OCI-LY3 (cell line): ENCODE results near the gene COP1.
A peak's percentile ranks its signal among the peaks of the same experiment; 100 is the strongest.

Source experiments
- H2AFZ ChIP-seq: fragments of 200-600, 300-600 bp; shearing (Covaris generic); 2 replicates; pipeline ENCODE4 v1.6.0; 2014; ENCODE audit warnings: antibody characterized with exemption, low read depth, low read length
- H3K27ac ChIP-seq: fragments of 200-600, 300-600 bp; sonication (generic); 2 replicates; pipeline ENCODE4 v1.5.1; 2014; ENCODE audit warnings: mild to moderate bottlenecking, low read length, moderate library complexity, mixed read lengths
- H3K27me3 ChIP-seq: fragments of 200-600, 300-600 bp; sonication (generic); 2 replicates; pipeline ENCODE4 v1.6.1; 2014; ENCODE audit warnings: low read depth, low read length, mixed read lengths
- H3K36me3 ChIP-seq: fragments of 200-600, 300-600 bp; sonication (generic); replicated peaks from 2 replicates; pipeline ENCODE3; 2014; ENCODE audit warnings: low read depth, low read length, mixed read lengths
- H3K4me1 ChIP-seq: fragments of 300-600, 200-600 bp; sonication (generic); 2 replicates; pipeline ENCODE4 v1.6.1; 2014; ENCODE audit warnings: low read length, mixed read lengths
- H3K4me2 ChIP-seq: fragments of 200-600, 300-600 bp; sonication (generic); 2 replicates; pipeline ENCODE4 v1.6.1; 2014; ENCODE audit warnings: low read length, mixed read lengths
- H3K4me3 ChIP-seq: fragments of 300-600, 200-600 bp; sonication (generic); 2 replicates; pipeline ENCODE4 v1.5.1; 2014; ENCODE audit warnings: antibody characterized with exemption, mild to moderate bottlenecking, low read length, moderate library complexity
- H3K79me2 ChIP-seq: fragments of 300-600, 200-600 bp; shearing (Covaris generic); 2 replicates; pipeline ENCODE4 v1.6.1; 2014; ENCODE audit warnings: mild to moderate bottlenecking, low read length, mixed read lengths
- H3K9ac ChIP-seq: fragments of 300-600, 200-600 bp; shearing (Covaris generic); 2 replicates; pipeline ENCODE4 v1.6.0; 2014; ENCODE audit warnings: mild to moderate bottlenecking, low read length, moderate library complexity
- H3K9me3 ChIP-seq: fragments of 200-600, 300-600 bp; shearing (Covaris generic); 2 replicates; pipeline ENCODE4 v1.6.1; 2014; ENCODE audit warnings: low read length, mixed read lengths; ENCODE audit not compliant: insufficient read depth
- H4K20me1 ChIP-seq: fragments of 200-600, 300-600 bp; sonication (generic); 2 replicates; pipeline ENCODE4 v1.6.1; 2016; ENCODE audit warnings: low read length, mixed read lengths; ENCODE audit not compliant: insufficient read depth
- EZH2phosphoT487 ChIP-seq: fragments of 200-600 bp; shearing (Covaris generic); IDR thresholded peaks from 2 replicates; pipeline ENCODE4 v1.6.1; 2018; ENCODE audit warnings: antibody characterized with exemption, mixed run types, low read depth
- TF ChIP-seq, protein P1 (sequence below): fragments of 200-600, 300-600 bp; sonication (generic); IDR thresholded peaks from 2 replicates; pipeline ENCODE4 v1.5.1; 2014; ENCODE audit warnings: antibody characterized with exemption, low read length, low read depth

The COP1 gene

DNA sequence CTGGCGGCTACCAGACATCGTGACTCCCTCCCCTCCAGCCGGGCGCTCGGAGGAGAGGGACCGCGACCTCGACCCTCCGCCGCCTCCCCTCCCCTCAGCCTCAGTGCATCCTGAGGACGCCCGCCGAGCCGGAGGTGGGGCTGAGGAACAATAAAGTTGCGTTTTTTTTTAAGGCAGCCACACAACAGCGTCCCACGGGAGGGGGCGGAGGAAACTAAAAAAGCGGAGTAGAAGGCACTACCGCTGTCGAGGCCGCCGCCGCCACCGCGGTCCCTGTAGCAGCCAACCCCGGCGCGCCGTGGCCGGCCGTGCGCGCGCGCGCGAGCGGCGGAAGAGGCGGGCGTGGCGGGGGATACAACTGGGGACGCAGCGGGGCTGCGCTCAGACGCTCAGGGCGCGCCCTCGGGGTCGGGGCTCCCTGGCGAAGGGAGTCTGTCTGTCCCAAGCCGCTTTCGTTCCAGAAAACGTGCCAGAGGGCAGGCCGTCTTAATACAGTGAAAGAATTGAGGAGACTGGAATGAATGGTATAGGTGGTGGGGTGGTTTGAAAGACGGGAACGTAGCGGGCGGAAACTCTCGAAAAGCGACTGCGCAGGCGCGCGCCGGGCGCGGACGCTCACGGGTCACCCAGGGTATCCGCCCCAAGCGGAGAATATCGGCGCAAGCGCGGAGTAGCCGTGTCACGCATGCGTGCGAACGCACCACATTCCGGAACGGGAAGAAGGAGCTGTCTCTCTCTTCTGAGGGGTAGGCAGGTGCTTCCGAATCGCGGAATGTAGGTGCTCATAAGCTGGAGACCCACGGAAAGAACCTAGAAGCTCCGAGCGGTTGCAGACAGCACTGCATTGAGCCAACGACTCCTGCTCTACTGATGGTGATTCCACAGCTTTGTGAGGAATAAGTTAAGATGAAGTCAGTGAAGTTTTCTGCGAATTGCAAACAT is at the start of gene COP1:
Gene COP1 (minus strand): TSS at position 326 of the 942 bp plus-strand sequence. CDS start 308 bp downstream, at position 18.
- H3K9ac ChIP-seq = peak within 1 kb of the TSS; percentile 94
- H3K79me2 ChIP-seq = peaks cover 60% of the 10 kb centered on the region
- H3K27me3 ChIP-seq = no peaks in the 10 kb centered on the region
- TF ChIP-seq, protein P1, sequence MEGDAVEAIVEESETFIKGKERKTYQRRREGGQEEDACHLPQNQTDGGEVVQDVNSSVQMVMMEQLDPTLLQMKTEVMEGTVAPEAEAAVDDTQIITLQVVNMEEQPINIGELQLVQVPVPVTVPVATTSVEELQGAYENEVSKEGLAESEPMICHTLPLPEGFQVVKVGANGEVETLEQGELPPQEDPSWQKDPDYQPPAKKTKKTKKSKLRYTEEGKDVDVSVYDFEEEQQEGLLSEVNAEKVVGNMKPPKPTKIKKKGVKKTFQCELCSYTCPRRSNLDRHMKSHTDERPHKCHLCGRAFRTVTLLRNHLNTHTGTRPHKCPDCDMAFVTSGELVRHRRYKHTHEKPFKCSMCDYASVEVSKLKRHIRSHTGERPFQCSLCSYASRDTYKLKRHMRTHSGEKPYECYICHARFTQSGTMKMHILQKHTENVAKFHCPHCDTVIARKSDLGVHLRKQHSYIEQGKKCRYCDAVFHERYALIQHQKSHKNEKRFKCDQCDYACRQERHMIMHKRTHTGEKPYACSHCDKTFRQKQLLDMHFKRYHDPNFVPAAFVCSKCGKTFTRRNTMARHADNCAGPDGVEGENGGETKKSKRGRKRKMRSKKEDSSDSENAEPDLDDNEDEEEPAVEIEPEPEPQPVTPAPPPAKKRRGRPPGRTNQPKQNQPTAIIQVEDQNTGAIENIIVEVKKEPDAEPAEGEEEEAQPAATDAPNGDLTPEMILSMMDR = no peak
- no peak for TF ChIP-seq EZH2phosphoT487
- peak within 1 kb of the TSS; percentile 95 for H3K4me2 ChIP-seq
- peaks cover 24% of the 10 kb centered on the region for H3K4me1 ChIP-seq
- H4K20me1 ChIP-seq = peaks cover 40% of the 10 kb centered on the region
- H3K9me3 ChIP-seq = no peaks in the 10 kb centered on the region
- H2AFZ ChIP-seq = peak within 1 kb of the TSS; percentile 98
- H3K27ac ChIP-seq = peak within 1 kb of the TSS; percentile 78
- peak within 1 kb of the TSS; percentile 96 for H3K4me3 ChIP-seq
- no peaks in the 10 kb centered on the region for H3K36me3 ChIP-seq

DNA sequence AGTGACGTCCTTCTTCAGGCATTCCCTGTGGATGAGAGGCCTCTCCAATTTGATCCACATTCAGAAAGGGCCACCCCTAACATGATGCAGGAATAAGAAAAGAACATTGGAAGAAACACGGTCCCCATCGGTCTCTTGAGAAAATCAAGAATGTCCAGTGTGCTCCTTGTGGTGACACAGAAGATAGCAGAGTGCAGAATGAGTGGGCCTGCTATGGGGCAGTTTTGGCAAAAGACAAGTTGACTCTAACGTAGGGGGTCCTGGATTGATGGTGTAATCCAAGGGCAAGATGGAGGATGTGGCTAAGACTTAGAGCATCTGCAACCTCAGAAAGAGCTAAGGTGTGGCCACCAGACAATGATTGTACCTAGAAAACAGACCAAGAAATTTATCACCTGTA is 45.1 kb upstream of the COP1 start:
- TF ChIP-seq EZH2phosphoT487 = no peak
- TF ChIP-seq, protein P1 = no peak
- no peak overlapping the region for H3K9ac ChIP-seq
- no peaks in the 10 kb centered on the region for H3K9me3 ChIP-seq
- no peaks in the 10 kb centered on the region for H3K36me3 ChIP-seq
- no peak overlapping the region for H3K27ac ChIP-seq
- H3K4me2 ChIP-seq = no peak overlapping the region
- H2AFZ ChIP-seq = no peak overlapping the region
- H3K4me1 ChIP-seq = no peaks in the 10 kb centered on the region
- H4K20me1 ChIP-seq = no peaks in the 10 kb centered on the region
- no peaks in the 10 kb centered on the region for H3K27me3 ChIP-seq
- H3K4me3 ChIP-seq = no peak overlapping the region
- no peaks in the 10 kb centered on the region for H3K79me2 ChIP-seq

DNA sequence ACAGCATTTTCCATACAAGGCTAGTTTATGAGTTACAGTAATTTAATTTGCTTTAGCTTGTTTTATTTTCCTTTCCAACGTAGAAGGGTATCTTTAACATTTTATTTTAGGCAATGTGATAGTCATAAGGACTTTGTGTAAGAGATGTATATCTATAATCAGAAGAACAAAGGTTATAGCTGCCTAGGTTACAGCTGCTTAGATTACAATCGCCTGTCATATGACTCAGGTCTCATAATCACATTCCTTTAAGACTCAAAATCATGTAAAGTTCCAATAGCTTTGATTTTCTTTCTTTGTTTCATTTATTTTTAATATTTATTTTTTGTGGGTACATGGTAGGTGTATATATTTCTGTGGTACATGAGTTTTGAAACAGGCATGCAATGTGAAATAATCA is 37.8 kb upstream of the COP1 start:
- H3K4me2 ChIP-seq = no peak overlapping the region
- H3K27ac ChIP-seq = no peak overlapping the region
- peaks cover 19% of the 10 kb centered on the region for H3K27me3 ChIP-seq
- no peak overlapping the region for H3K9ac ChIP-seq
- no peaks in the 10 kb centered on the region for H3K79me2 ChIP-seq
- TF ChIP-seq, protein P1 = no peak
- TF ChIP-seq EZH2phosphoT487 = no peak
- no peaks in the 10 kb centered on the region for H3K4me1 ChIP-seq
- no peaks in the 10 kb centered on the region for H3K36me3 ChIP-seq
- no peak overlapping the region for H3K4me3 ChIP-seq
- no peaks in the 10 kb centered on the region for H4K20me1 ChIP-seq
- H2AFZ ChIP-seq = no peak overlapping the region
- no peaks in the 10 kb centered on the region for H3K9me3 ChIP-seq

DNA sequence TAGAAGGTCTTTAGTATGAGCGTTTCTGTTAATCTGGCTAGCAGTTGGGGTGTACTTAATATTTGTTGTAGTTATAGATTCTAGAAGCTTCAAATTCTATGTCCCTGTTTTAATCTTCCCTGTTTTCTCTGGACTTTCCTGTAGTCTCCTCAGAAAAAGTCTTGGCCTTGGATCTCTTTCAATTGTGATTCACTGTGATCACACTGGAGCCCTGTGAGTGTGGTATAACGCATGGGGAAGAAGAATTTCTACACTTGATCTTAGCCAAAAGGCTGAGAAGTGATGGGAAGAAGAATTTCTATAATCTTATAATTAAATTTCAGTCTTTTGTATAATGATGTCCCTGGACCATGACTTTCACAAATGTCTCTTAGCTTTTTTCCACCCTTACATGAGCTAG is 36.7 kb upstream of the COP1 start:
- H2AFZ ChIP-seq = no peak overlapping the region
- no peak overlapping the region for H3K4me3 ChIP-seq
- no peaks in the 10 kb centered on the region for H3K9me3 ChIP-seq

More for the DNA sequence above, 36.7 kb upstream of the COP1 start:
- H3K4me1 ChIP-seq = no peaks in the 10 kb centered on the region
- H3K36me3 ChIP-seq = no peaks in the 10 kb centered on the region
- no peak overlapping the region for H3K27ac ChIP-seq
- no peaks in the 10 kb centered on the region for H4K20me1 ChIP-seq
- peaks cover 19% of the 10 kb centered on the region for H3K27me3 ChIP-seq
- TF ChIP-seq EZH2phosphoT487 = no peak
- TF ChIP-seq, protein P1 = no peak
- H3K9ac ChIP-seq = no peak overlapping the region
- H3K79me2 ChIP-seq = no peaks in the 10 kb centered on the region
- H3K4me2 ChIP-seq = no peak overlapping the region
